Islet of Langerhans (tissue), 1 donor: Measurements from ENCODE around the gene MDH1B.
"Not testable (repeated sequence)": the region's sequence is repeated elsewhere in the genome, so short reads cannot be mapped to it uniquely, and the experiment has no call there.

Source experiments
- FAIRE-seq: peaks from one replicate; lab custom pipeline; 2011; peaks lifted over from hg19 to GRCh38; lab: Jason Lieb, UNC

The MDH1B gene

DNA sequence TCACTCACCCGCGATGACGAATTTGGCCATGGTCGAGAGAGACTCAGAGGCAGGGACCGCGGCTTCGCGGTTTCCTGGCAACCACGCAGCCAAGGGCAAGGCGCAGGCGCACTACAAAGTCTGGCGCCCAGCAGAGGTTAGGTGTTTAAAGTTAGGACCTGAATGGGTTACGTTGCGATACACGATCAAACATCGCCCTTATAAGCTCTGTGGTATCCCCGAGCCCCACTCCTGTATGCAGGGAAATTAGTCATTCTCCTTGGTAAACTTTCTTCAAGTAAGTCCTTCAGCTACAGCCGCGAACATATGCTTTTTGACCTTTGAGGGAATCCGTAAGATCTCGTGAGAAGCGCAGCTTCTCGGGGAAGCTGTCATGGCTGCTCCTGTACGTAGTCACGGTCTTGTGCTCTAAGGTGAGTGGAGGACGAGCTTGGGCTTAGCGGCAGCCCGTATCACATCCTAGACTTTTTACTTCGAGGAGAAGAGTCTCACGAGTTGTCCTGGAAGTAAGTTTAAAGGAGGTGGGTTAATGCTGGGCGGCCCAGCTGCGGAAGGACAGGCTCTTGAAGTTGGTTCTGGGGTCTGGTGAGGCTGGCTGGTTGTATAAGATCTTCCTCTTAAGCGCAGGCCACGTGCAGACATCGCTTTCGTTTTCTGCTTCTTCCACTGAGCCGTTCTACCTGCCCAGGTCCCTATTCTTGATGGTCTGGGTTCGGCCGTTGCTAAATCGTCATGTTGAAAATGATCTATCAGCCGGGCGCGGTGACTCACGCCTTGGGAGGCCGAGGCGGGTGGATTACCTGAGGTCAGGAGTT is at the start of gene MDH1B, which contains the start of gene FASTKD2:
Gene MDH1B, minus strand, starts transcription at position 87 of the 815 bp plus-strand sequence. Its CDS starts 57 bp downstream, at position 30.
Gene FASTKD2, plus strand, starts transcription at position 365 of the 815 bp plus-strand sequence. CDS start 1,088 bp downstream, outside the sequence.
- peak; percentile 68 for FAIRE-seq

DNA sequence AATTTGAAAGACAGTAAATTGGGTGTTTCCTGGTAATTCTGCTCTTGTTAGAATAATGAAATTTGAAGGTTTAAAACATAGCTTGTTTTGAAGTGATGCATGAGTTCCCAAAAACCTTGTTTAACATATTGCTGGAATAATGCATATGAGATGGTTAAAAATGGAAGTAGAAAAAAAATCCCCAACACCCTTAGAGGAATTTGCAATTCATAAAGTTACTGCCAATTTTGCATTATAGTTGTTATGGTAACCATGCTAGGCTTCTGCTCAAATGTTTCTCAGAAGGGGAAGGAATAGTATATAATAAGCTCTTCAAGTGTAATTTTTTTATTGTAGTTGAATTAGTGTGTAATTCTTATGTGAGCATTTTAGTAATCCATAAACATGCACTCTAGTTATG is 49.4 kb upstream of the MDH1B start:
- no peak for FAIRE-seq

- FAIRE-seq = not testable (repeated sequence)
Observed at GRCh38 chr2:206812471-206812870, 47.3 kb upstream of the MDH1B start.

DNA sequence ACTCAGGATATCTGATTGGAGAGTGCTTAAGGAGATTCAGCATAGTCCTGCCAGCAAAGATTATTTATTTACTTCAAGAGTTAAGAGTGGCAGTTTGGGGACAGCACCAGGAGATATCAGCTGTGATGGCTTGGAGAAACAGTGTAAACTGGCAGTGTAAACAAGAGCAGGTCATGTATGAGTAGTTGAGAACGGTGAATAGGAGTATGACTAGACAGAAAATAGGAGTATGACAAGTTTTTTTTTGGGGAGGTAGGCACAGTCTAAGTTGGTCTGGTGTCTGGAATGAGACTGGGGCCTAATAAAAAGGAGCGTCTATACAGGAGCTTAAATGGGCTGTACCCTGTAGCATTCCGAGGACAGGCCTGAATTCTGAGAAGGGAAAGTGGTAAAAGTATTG is 42.5 kb upstream of the MDH1B start:
- not testable (repeated sequence) for FAIRE-seq

DNA sequence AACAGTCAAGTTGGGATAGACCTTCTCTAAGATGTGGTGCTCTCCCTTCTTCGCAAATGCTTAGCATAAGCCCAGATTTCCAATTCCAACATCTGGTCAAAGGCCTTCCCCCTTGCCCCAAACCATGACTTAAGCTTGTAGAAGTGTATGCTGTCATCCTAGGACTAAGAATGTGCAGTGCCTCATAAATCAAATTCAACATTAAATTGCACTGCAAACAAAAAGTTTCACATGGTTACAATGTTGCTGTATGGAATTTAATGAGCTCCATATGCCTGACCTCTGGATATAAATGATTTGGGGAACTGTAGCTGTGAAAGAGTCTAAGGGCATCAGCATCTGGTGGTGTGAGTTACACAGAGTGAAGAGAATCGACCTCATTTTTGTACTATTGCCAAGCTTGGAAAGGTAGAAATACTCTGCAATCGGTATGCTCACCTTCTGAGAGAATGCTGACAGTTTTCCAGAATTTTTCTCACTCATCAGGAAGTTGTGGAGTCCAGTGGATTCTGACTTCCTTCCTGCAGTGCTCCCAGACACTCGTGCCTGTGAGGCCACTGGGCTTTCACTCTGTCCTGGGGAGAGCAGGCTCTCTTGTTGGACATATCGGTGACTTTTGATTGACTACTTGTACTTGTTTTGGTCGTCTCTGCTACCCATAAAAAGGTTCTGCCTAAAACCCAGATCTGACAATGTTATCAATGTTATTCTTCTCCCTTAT is 40.9 kb upstream of the MDH1B start:
- FAIRE-seq = no peak

DNA sequence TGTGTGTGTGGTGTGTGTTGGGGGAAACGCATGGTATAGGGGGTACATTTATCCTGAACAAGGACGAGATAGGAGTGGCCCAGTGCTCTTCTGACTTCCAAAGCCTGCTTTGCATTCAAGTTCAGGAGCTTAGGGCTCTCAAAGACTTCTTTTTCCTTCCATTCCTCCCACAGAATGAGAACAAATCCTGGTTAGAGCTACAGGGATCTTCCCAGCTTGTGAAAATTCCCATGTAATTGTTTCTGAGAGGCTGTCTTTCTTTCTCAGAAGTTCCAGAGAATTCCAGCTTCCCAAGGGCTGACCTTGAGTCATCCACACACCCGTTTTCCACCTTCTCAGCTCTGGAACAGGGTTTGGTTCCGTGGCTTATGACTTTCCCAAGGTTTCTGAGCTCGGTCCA is 39.2 kb upstream of the MDH1B start:
- no peak for FAIRE-seq

GRCh38 chr2:206802654-206803514 is 37.8 kb upstream of the MDH1B start:
- FAIRE-seq = no peak

DNA sequence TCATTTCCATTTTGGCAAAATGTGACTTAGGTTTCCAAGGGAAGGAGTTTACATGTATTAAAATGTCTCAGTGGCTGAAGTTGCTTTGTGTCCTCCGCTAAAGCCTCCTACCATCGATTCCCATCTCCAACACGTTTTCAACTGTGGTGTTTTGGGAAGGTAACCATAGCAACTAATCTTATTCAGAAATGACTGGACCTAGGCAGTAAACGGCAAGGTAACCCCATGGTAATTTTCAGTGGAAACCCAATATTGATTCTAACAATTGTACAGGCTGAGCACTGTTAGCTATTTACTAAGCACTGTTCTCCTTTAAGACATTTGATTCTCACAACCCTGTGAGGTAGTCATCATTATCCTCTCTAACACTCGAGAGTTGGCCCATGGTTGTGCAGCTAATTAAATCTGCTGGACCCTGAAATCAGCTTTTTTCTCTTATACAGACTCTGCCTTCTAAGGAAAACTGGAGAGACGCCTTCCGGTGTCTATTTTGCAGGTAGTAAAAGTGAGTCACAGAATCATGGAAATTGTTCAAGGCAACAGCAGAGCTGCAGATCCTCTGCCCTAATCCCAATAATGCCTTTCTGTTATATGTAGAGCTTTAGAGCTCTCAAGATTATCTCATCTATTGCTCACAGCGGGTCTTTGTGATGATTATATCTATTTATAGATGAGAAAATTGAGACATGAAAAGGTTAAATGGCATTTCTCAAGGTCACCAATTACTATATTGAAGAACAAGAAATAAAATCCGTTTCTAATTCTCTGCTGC is 36.5 kb upstream of the MDH1B start:
- no peak for FAIRE-seq

- FAIRE-seq = no peak
Observed at GRCh38 chr2:206800506-206801417, 35.6 kb upstream of the MDH1B start.

- FAIRE-seq = no peak
Observed at GRCh38 chr2:206799083-206799482, 34.0 kb upstream of the MDH1B start.

- no peak for FAIRE-seq
Observed at GRCh38 chr2:206798000-206798399, 32.9 kb upstream of the MDH1B start.

DNA sequence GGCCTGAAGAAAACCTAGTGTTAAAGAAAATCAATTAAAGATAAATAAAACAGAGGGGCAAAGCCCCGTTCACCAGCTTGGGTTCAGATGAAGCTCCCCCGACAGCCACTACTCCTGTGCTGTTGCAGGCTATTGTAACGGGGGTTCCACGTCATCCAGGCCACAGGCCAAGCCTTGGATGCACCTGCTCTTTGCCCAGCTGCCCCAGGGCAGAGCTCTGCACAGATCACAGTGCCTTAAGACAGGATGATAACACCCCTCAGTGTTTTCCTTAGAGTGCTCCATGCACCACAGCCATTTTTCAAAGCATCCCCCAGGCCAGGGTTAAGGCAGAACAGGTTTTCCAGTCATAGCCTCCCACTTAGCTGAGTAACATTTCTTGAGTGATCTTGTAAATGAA is 32.2 kb upstream of the MDH1B start:
- FAIRE-seq = no peak

DNA sequence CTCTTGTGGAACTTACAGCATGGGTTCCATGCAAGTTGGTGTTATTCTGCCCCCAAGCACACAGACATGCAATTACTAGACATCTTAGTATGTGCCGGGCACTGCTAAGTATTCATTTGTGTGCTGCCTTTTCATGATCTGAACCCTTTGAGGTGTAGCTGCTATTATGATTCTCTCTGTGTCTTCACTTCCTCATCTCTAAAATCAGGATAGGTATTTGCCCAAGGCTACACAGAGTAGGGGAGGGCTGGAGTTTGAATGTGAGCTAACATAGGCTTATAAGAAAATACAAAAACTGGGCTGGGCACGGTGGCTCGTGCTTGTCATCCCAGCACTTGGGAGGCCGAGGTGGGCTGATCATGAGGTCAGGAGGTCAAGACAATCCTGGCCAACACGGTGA is 27.5 kb upstream of the MDH1B start:
- FAIRE-seq = no peak

DNA sequence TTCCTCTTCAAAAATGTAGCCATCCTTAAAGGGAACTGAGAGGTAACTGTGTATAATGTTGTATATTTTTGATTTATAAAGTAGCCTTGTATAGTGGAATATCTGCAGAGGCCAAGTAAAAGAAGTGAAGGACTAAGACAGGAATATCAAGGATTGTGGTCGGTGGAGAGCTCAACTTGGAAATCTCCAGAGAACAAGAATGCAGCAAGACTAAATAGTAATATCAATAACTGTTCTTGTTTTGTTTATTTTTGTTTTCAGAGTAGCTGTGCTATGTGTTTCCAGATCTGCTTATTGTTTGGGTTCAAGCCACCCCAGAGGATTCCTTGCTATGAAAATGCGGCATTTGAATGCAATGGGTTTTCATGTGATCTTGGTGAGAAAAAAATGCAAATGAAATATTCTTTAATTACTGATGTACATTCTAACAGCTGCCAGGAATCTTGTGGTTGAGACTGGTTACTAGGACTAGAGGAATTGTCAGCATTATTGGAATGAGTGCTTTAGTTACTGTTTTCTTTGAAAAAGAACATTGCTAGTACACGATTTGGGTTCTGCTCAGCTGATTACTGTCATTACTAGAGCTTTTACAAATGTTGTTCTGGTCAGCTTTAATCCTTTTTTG is 25.3 kb upstream of the MDH1B start:
- FAIRE-seq = no peak

DNA sequence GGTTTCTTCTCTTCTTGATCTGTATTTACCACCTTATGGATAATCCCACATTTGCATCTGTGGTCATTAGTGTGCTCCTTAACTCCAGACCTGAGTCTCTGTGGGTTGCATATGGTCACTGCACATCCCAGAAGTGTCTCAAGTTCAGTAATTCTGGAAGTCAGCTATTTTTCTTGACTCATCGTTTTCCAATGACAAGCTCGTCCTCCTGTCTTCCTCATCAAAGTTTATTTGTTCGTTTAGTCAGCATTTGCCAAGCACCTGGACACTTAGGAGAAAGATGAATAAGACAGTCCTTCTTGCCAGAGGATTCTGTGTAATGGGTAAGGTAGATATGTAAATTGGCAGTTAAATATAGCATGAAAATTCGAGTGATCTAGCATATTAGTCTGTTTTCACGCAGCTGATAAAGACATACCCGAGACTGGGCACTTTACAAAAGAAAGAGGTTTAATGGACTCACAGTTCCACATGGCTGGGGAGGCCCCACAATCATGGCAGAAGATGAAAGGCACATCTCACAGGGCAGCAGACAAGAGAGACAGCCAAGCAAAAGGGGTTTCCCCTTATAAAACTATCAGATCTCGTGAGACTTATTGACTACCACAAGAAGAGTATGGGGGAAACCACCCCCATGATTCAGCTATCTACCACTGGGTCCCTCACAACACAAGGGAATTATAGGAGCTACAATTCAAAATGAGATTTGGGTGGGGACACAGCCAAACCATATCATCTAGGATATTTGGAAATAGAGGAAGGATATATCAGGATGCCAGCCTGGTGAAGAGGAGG is 19.6 kb upstream of the MDH1B start:
- FAIRE-seq = no peak

GRCh38 chr2:206783718-206784117 is 18.6 kb upstream of the MDH1B start:
- no peak for FAIRE-seq

DNA sequence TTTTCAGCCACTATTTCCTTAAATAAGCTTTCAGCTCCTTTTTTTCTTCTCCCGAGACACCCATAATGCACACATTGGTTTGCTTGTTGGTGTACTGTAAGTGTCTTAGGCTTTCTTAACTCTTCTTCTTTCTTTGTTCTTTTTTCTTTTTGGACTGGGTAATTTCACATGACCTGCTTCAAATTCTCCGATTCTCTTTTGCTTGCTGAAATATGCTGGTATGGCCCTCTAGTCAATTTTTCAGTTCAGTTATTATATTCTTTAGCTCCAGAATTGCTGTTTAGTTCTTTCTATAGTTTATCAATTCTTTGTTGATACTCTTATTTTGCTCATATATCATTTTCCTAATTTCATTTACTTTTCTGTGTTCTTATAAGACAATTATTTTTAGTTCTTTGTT is 15.5 kb upstream of the MDH1B start:
- no peak for FAIRE-seq

GRCh38 chr2:206776432-206776831 is 11.3 kb upstream of the MDH1B start:
- no peak for FAIRE-seq

DNA sequence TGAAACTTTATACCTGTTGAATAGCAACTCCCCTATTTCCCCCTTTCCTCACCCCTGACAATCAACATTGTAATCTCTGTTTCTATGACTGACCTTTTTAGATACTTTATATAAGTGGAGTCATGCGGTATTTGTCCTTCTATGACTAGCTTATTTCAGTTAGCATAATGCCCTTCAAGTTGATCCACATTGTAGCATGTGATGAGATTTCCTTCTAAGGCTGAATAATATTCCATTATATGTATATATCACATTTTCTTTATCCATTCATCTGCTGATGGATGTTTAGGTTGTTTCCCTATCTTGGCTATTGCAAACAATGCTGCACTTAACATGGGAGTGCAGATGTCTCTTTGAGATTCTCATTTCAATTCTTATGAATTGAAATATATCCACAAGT is 9.7 kb upstream of the MDH1B start:
- FAIRE-seq = no peak
